GM10248 (cell line): ENCODE data around the gene GTPBP2.
A peak's percentile ranks its signal among the peaks of the same experiment; 100 is the strongest.

Experiments
- CTCF ChIA-PET: fragments of 300-600 bp; sonication (Branson Sonifier 250); formaldehyde crosslinking; extraction: SDS; loops from one replicate; lab custom pipeline; 2021; ENCODE audit warnings: antibody characterized with exemption; lab: Yijun Ruan, JAX
- POLR2A ChIA-PET: fragments of 350-650 bp; sonication (Branson Sonifier 250); formaldehyde crosslinking; extraction: SDS; loops from one replicate; lab custom pipeline; 2020; ENCODE audit warnings: antibody characterized with exemption; lab: Yijun Ruan, JAX
- DNase-seq: peaks from one replicate; pipeline ENCODE4 v3.0.0; 2012; ENCODE audit errors: extremely low spot score
- CTCF ChIP-seq: IDR thresholded peaks from 2 replicates; pipeline ENCODE4 v1.5.1; 2012; ENCODE audit warnings: mild to moderate bottlenecking, low read depth; ENCODE audit errors: extremely low read depth, missing control alignments, control extremely low read depth

GTPBP2 gene

GRCh38 chr6:43570876-43571441 lies 58.1 kb downstream of the GTPBP2 start:
- peak; percentile 36 for DNase-seq
- CTCF ChIA-PET: interaction anchor here (0.6 to 1.8 kb wide), 4 partner anchors 12 to 811 kb away, joined by 3 to 6 read pairs (median 3); no protein-coding TSS in a partner anchor
- POLR2A ChIA-PET: interaction anchor here (1.0 kb wide), 1 partner anchor 58 kb away, joined by 3 read pairs; the partner anchor contains the start of gene GTPBP2
- TF ChIP-seq CTCF: no peak
